Natural killer cell (primary cell): Measurements from ENCODE around the gene LEPR. TPM values are rescaled to one million over a fixed set of nuclear protein-coding genes. Genes with fewer than 3 reads are reported as not detected.

Source experiments
- ATAC-seq, 3 donors: fragments of 150-1000 bp in 2 of 3; fragments of 200-7000 bp in 1 of 3; cut with Tn5 transposase; 1 replicate in 1 of 3; 2 replicates in 2 of 3; pipeline ENCODE4 v1.10.0; 2021; ENCODE audit warnings: mild to moderate bottlenecking in 2 of 3, moderate library complexity in 2 of 3
- DNase-seq, 2 donors: peaks; one replicate each; pipeline versions ENCODE4 v3.0.0 to v3.0.0-alpha.2; 2013 to 2021; ENCODE audit warnings: mixed read lengths in 1 of 2
- H3K27ac ChIP-seq: one replicate; pipeline ENCODE4 v1.5.1; 2013; ENCODE audit warnings: mild to moderate bottlenecking, low read length
- H3K27me3 ChIP-seq: one replicate; pipeline ENCODE4 v1.6.1; 2013; ENCODE audit warnings: low read length; ENCODE audit not compliant: control insufficient read depth, insufficient read depth
- H3K36me3 ChIP-seq: one replicate; pipeline ENCODE4 v1.6.1; 2013; ENCODE audit warnings: low read length; ENCODE audit not compliant: control insufficient read depth, insufficient read depth
- H3K4me1 ChIP-seq: one replicate; pipeline ENCODE4 v1.6.1; 2013; ENCODE audit warnings: low read length; ENCODE audit not compliant: control insufficient read depth, insufficient read depth
- H3K4me3 ChIP-seq: one replicate; pipeline ENCODE4 v1.5.1; 2013; ENCODE audit warnings: low read length
- H3K9me3 ChIP-seq: one replicate; pipeline ENCODE4 v1.6.1; 2013; ENCODE audit warnings: low read length; ENCODE audit not compliant: control insufficient read depth, insufficient read depth
- H3K27ac Mint-ChIP-seq, 2 donors: one replicate each; pipeline ENCODE4 v1.8.0; 2022; ENCODE audit warnings: mild to moderate bottlenecking in 2 of 2, mixed read lengths in 2 of 2, moderate library complexity in 1 of 2
- H3K27me3 Mint-ChIP-seq, 2 donors: one replicate each; pipeline ENCODE4 v1.8.0; 2022; ENCODE audit warnings: low read depth in 2 of 2, mixed read lengths in 2 of 2
- H3K36me3 Mint-ChIP-seq: one replicate; pipeline ENCODE4 v1.8.0; 2022; ENCODE audit warnings: mixed read lengths
- H3K4me1 Mint-ChIP-seq, 2 donors: one replicate each; pipeline ENCODE4 v1.8.0; 2022; ENCODE audit warnings: mixed read lengths in 2 of 2
- H3K4me3 Mint-ChIP-seq: one replicate; pipeline ENCODE4 v1.8.0; 2022; ENCODE audit warnings: mild to moderate bottlenecking, moderate library complexity, mixed read lengths
- H3K9me3 Mint-ChIP-seq, 2 donors: one replicate each; pipeline ENCODE4 v1.8.0; 2022; ENCODE audit warnings: mixed read lengths in 2 of 2
- CTCF ChIP-seq: fragments of 200-600 bp; IDR thresholded peaks from one replicate; pipeline ENCODE4 v1.8.0; 2022; ENCODE audit warnings: antibody characterized with exemption
- WGBS: methylation state at CpG from one replicate; pipeline ENCODE4 v1.1.7; 2013; ENCODE audit warnings: missing lambda C conversion rate; ENCODE audit not compliant: insufficient coverage; 5-methylcytosine and 5-hydroxymethylcytosine counted together
- intact Hi-C: fragments of 100-400 bp; cut with micrococcal nuclease; formaldehyde crosslinking; loops from one replicate; pipeline ENCODE4 v1.14.2; 2022
- total RNA-seq, 4 donors: library from RNA; stranded (reverse); fragments of 120-200 nt in 1 of 4; gene quantifications; one replicate each; pipeline versions ENCODE4 v1.2.3 to v1.2.4, GENCODE V29; 2013 to 2022

The LEPR gene
- total RNA-seq, 3 donors from 2014 or later (not counting 1 experiment from before 2014, with no cell fraction given) = 2.0 to 3.6 (median 2.1) TPM

GRCh38 chr1:65467536-65467935 is 47.1 kb downstream of the LEPR start:
- no peak for TF ChIP-seq CTCF
- H3K4me1 ChIP-seq = no peaks in the 10 kb centered on the region
- 88% methylated on average over 6 of the region's 6 CpGs for WGBS
- no peak overlapping the region for H3K4me3 ChIP-seq
- ATAC-seq = no peak
- no peak for DNase-seq
- H3K36me3 Mint-ChIP-seq = no peaks in the 10 kb centered on the region
- no peaks in the 10 kb centered on the region for H3K4me1 Mint-ChIP-seq
- H3K9me3 Mint-ChIP-seq = peaks cover 0 to 2% of the 10 kb centered on the region in 2 donors
- H3K27ac ChIP-seq = no peak overlapping the region
- no peaks in the 10 kb centered on the region for H3K36me3 ChIP-seq
- no peak overlapping the region for H3K4me3 Mint-ChIP-seq
- H3K27me3 Mint-ChIP-seq = no peaks in the 10 kb centered on the region
- intact Hi-C loops = no loop called here
- H3K9me3 ChIP-seq = no peaks in the 10 kb centered on the region
- H3K27me3 ChIP-seq = no peaks in the 10 kb centered on the region
- H3K27ac Mint-ChIP-seq = no peak overlapping the region

DNA sequence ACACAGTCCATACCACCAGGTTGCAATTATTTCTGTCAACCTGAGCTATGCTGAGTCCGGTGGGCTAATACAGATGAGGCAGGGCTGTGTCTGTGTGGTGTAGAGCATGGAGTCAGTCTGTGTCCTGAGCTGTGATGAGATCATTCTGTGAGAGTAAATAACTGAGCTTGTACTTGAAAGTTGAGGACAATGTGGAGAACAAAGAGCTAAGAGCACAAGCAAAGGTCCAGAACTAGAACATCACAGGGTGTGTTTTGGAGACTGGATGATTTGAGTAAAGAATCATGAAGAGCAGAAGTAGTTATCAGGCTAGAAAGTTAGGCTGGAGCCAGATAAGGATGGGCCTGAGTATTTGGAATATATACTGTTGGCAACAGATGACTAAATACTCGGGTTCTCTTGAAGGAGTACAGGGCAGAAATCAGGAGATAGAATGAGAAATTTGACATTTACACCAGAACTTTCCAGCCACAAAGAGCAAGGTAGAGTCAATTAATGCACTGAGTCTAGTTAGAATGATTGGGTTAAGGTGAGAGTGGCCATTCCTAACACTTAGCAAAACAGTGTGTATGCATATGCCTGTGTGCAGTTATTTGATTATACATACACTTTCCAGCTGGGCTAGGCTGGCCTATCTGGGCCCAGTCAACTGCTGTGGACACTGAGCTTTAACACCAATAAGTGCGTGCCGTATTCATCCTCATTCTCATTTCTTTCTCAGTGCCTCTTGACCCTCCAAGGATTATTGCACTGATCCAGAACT is 48.8 kb downstream of the LEPR start:
- DNase-seq (no peak), ATAC-seq (no peak)
- no peak for TF ChIP-seq CTCF
- no peak overlapping the region for H3K4me3 ChIP-seq
- no peaks in the 10 kb centered on the region for H3K4me1 Mint-ChIP-seq
- H3K9me3 Mint-ChIP-seq = peaks cover 0 to 2% of the 10 kb centered on the region in 2 donors
- no peaks in the 10 kb centered on the region for H3K27me3 ChIP-seq
- no peak overlapping the region for H3K27ac Mint-ChIP-seq
- H3K9me3 ChIP-seq = no peaks in the 10 kb centered on the region
- no peaks in the 10 kb centered on the region for H3K27me3 Mint-ChIP-seq
- H3K4me1 ChIP-seq = no peaks in the 10 kb centered on the region
- H3K36me3 Mint-ChIP-seq = no peaks in the 10 kb centered on the region
- 72% methylated on average over 4 of the region's 4 CpGs for WGBS
- no peak overlapping the region for H3K27ac ChIP-seq
- no peak overlapping the region for H3K4me3 Mint-ChIP-seq
- H3K36me3 ChIP-seq = no peaks in the 10 kb centered on the region
- intact Hi-C loops = no loop called here

DNA sequence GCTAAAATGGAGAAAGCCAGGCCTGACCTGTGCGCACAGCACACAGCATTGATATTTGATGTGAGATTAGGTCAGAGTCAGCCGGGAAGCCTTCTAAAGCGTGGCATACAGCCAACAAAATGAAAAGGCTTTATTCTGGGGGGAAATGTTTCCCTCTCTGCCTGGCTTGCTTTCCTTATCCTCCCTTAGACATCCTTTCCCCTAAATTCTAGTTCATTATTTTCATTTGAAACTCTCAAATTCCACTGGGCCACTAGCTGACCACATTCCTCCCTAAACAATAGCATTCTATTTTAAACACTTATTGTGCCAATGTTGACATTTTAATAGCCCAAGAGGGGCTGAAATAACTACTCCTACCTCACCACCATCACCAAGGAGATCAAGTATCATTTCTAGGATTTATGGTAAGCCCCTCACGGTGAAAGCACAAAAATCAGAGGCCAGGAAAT is 49.4 kb downstream of the LEPR start:
- Histone ChIP-seq H3K4me3 (no peak overlapping the region), H3K27me3 (no peaks in the 10 kb centered on the region), H3K27ac (no peak overlapping the region), H3K36me3 (no peaks in the 10 kb centered on the region), H3K9me3 (no peaks in the 10 kb centered on the region), H3K4me1 (no peaks in the 10 kb centered on the region)
- Mint-ChIP-seq H3K36me3 (no peaks in the 10 kb centered on the region), H3K4me3 (no peak overlapping the region), H3K9me3 (peaks cover 0 to 2% of the 10 kb centered on the region in 2 donors), H3K27me3 (no peaks in the 10 kb centered on the region), H3K4me1 (no peaks in the 10 kb centered on the region), H3K27ac (no peak overlapping the region)
- DNase-seq (no peak), ATAC-seq (no peak)
- TF ChIP-seq CTCF = no peak
- intact Hi-C loops = no loop called here
- 93% methylated on average over 4 of the region's 4 CpGs for WGBS

Other genes with a start within 250 kb of the LEPR start
- 1 to 10 TPM in 1 of 3 donors, under 1 TPM in 2; 0.77 to 1.2 (median 0.89) TPM for gene DNAJC6, start 111.1 kb upstream of the LEPR start, total RNA-seq
- 10 to 100 TPM; 18.1 to 33.0 (median 20.3) TPM for gene LEPROT, start within 50 bp of the LEPR start, total RNA-seq